ENCODE measurements around the gene FNIP2.

- TF ChIP-seq CTCF (IDR thresholded peaks at IDR 0.05): no peak
- TF ChIP-seq POLR2AphosphoS5 (IDR thresholded peaks at IDR 0.05): no peak
Observed at GRCh38 chr4:158825433-158826036, 56.7 kb downstream of the FNIP2 start.
